Measurements from ENCODE around the gene ABCA9. TPM values are rescaled to one million over a fixed set of nuclear protein-coding genes. Genes with fewer than 3 reads are reported as not detected.

ABCA9 gene
- total RNA-seq, 1 experiment from 2014 or later, result 0.05 TPM

GRCh38 chr17:69056179-69056823 is 4.4 kb downstream of the ABCA9 start:
- ChIA-PET CTCF (no interaction called here), POLR2A (no interaction called here)
- H3K9me3 ChIP-seq (ENCODE audit: control insufficient read depth, insufficient read depth, low read depth, low read length), result no peaks in the 10 kb centered on the region
- ATAC-seq (no peak), DNase-seq (ENCODE audit: low read depth, low spot score) (no peak)
- no peaks in the 10 kb centered on the region for H3K27me3 ChIP-seq (ENCODE audit: control insufficient read depth, insufficient read depth, low read length)
- H3K4me3 ChIP-seq (ENCODE audit: low read depth in 2 of 2, low read length in 2 of 2), result no peak overlapping the region
- TF ChIP-seq POLR2AphosphoS5 (IDR thresholded peaks at IDR 0.05; ENCODE audit: low read depth, low read length) (no peak), TCF7L2 (IDR thresholded peaks at IDR 0.05; ENCODE audit: low read depth, low read length) (no peak), SIN3A (IDR thresholded peaks at IDR 0.05; ENCODE audit: borderline replicate concordance, insufficient read depth, low read depth, low read length) (no peak), REST (IDR thresholded peaks at IDR 0.05; ENCODE audit: insufficient read depth in 1 of 2, low read depth in 2 of 2, low read length in 1 of 2) (no peak), CTCF (IDR thresholded peaks at IDR 0.05) (no peak)
- intact Hi-C loops (cut with micrococcal nuclease; ENCODE audit: unreplicated experiment) (no loop called here), in situ Hi-C loops (cut with HindIII; ENCODE audit: low pct_unique_long_range_greater_than_20kb, low sequenced_read_pairs) (no loop called here)
- H3K4me1 ChIP-seq (ENCODE audit: control insufficient read depth, insufficient read depth, low read length), result no peaks in the 10 kb centered on the region
- no peaks in the 10 kb centered on the region for H3K36me3 ChIP-seq (ENCODE audit: control insufficient read depth, insufficient read depth, low read length)
- H3K27ac ChIP-seq (ENCODE audit: low read length), result no peak overlapping the region
- no TSS peak for BruUV-seq (replicated peaks)

GRCh38 chr17:69055334-69055733 is 5.4 kb downstream of the ABCA9 start:
- DNase-seq (ENCODE audit: low read depth, low spot score), result no peak
- intact Hi-C loops (cut with micrococcal nuclease; ENCODE audit: unreplicated experiment), result no loop called here
- H3K4me1 ChIP-seq (ENCODE audit: control insufficient read depth, insufficient read depth, low read length), result no peaks in the 10 kb centered on the region
- ChIA-PET CTCF (no interaction called here), POLR2A (no interaction called here)
- in situ Hi-C loops (cut with HindIII; ENCODE audit: low pct_unique_long_range_greater_than_20kb, low sequenced_read_pairs), result no loop called here
- TF ChIP-seq POLR2AphosphoS5 (IDR thresholded peaks at IDR 0.05; ENCODE audit: low read depth, low read length) (no peak), CTCF (IDR thresholded peaks at IDR 0.05) (no peak), REST (IDR thresholded peaks at IDR 0.05; ENCODE audit: insufficient read depth in 1 of 2, low read depth in 2 of 2, low read length in 1 of 2) (no peak), TCF7L2 (IDR thresholded peaks at IDR 0.05; ENCODE audit: low read depth, low read length) (no peak), SIN3A (IDR thresholded peaks at IDR 0.05; ENCODE audit: borderline replicate concordance, insufficient read depth, low read depth, low read length) (no peak)
- H3K4me3 ChIP-seq (ENCODE audit: low read depth in 2 of 2, low read length in 2 of 2), result no peak overlapping the region
- no peaks in the 10 kb centered on the region for H3K9me3 ChIP-seq (ENCODE audit: control insufficient read depth, insufficient read depth, low read depth, low read length)
- BruUV-seq (replicated peaks), result no TSS peak
- H3K27me3 ChIP-seq (ENCODE audit: control insufficient read depth, insufficient read depth, low read length), result no peaks in the 10 kb centered on the region
- H3K27ac ChIP-seq (ENCODE audit: low read length), result no peak overlapping the region
- ATAC-seq, result no peak
- no peaks in the 10 kb centered on the region for H3K36me3 ChIP-seq (ENCODE audit: control insufficient read depth, insufficient read depth, low read length)
